GM18508 (cell line): Measurements from ENCODE around the gene DCAF15.

Experiments used
- ATAC-seq: cut with Tn5 transposase; IDR thresholded peaks from one replicate; pipeline ENCODE4 v1.9.1; 2021; ENCODE audit warnings: moderate number of reproducible peaks; ENCODE audit not compliant: insufficient read depth, unreplicated experiment

The DCAF15 gene

DNA sequence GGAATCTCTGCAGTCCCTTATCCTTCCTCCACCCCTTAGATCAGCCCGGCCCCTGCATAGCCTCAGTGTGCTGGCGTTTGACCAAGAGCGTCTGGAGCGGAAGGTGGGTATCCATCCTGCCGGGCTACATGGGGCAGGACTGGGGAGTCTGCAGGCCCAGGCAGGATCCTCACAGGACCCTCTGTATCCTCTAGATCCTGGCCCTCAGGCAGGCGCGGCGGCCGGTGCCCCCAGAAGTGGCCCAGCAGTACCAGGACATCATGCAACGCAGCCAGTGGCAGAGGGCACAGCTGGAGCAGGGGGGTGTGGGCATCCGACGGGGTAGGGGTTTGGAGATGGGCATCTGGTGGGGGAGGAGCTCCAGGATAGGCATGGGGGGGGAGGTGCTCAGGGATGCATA lies 23.0 kb upstream of the DCAF15 start:
- no peak for ATAC-seq

- ATAC-seq = no peak
Measured at GRCh38 chr19:13929956-13930355, 22.4 kb upstream of the DCAF15 start.

- ATAC-seq = no peak
Measured at GRCh38 chr19:13930402-13930801, 21.9 kb upstream of the DCAF15 start.

- no peak for ATAC-seq
Measured at GRCh38 chr19:13931391-13932148, 20.7 kb upstream of the DCAF15 start.

DNA sequence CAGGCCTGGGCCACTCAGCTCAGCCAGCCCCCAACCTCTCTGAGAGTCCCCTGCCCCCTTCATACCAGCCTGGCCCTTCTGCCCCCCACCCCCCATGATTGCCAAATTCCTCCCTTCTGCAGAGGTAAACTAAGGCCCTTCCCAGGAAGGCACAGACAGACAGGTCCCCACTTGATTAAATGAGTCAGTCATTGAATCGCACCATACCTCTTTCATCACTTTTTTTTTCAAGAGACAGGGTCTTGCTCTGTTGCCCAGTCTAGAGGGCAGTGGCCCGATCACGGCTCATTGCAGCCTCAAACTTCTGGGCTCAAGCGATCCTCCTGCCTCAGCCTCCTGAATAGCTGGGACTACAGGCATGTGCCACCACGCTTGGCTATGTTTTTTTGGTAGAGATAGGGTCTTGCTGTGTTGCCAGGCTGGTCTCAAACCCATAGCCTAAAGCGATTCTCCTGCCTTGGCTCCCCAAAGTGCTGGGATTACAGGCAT lies 20.1 kb upstream of the DCAF15 start:
- no peak for ATAC-seq

DNA sequence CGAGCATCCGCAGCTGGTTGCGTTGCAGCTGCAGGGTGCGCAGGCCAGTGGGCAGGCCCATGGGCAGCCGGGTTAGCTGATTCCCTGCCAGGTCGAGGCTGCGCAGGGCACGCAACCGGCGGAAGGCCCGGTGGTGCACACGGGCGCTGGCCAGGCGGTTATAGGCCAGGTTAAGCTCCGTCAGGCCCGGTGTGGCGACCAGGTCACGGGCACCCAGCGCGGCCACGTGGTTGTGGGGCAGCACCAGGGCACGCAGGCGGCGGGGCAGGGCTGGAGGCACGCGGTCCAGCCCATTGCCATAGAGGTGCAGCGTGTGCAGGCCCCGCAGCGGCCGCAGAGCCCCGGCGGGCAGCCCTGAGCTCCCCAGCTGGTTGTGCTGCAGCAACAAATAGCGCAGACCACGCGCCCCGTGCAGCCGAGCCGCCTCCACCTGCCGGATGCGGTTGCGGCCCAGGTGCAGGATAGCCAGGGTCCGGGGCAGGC lies 19.4 kb upstream of the DCAF15 start:
- no peak for ATAC-seq

DNA sequence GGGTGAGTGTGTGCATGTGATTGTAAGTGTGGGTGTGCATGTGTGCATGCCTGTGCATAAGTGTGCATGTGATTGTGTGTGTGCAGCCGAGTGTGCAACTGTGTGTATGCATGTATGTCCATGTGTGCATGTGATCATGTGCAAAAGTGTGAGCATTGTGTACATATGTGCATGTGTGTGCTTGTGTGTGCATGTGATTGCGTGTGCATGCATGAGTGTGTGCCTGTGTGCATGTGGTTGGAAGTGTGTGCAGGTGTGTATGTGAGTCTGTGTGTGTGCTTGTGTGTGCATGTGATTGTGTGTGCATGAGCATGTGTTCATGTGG lies 17.6 kb upstream of the DCAF15 start:
- no peak for ATAC-seq

GRCh38 chr19:13935765-13936510 lies 16.4 kb upstream of the DCAF15 start:
- ATAC-seq = no peak

GRCh38 chr19:13937479-13938300 lies 14.6 kb upstream of the DCAF15 start:
- ATAC-seq = no peak

DNA sequence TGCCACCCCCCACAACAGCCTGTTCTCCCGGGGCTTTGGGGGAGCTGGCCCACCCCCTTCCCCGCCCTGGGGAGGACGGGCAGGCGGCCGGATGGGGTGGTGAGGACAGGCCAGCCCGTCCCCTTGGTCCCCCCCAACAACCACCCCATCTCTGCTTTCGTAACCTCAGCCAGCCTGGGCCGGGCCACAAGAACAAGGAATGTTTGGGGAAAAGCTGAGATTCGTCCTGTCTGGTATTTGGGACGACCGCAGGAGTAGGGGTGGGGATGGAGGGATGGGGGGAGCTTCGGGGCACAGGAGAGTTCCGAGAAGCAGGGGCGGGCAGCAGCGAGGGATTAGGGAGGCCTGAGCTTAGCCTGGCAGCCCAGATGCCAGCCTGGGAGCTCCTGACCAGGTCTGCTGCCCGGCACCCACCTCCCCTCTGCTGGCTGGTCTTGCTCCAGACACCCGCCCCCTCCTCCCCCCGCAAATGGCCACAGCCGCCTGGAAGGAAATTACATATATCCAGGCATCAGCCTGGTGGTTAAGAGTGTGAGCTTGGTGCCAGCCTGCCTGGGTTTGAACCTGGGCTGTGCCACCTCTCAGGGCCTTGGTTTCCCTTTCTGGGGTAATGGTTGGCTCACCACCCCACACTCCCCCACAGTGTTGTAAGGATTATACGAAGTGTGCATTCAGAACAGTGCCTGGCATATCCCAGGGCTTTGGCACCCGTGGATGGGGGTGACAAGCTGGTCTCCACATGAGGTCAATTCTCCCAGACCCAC lies 13.8 kb upstream of the DCAF15 start, which contains the start of gene PODNL1:
Gene PODNL1 (minus strand): TSS at position 117 of the 764 bp plus-strand sequence. CDS start 236 bp downstream, outside the sequence.
- no peak for ATAC-seq

- ATAC-seq = no peak
Measured at GRCh38 chr19:13942023-13942684, 10.2 kb upstream of the DCAF15 start.

- no peak for ATAC-seq
Measured at GRCh38 chr19:13946414-13946813, 5.9 kb upstream of the DCAF15 start.

GRCh38 chr19:13951043-13951442 lies 1.3 kb upstream of the DCAF15 start:
- ATAC-seq = no peak

GRCh38 chr19:13951799-13952153 lies 533 bp upstream of the DCAF15 start:
- no peak for ATAC-seq

GRCh38 chr19:13952931-13953531 lies 722 bp downstream of the DCAF15 start:
- ATAC-seq = no peak

GRCh38 chr19:13954185-13954584 lies 1.9 kb downstream of the DCAF15 start:
- no peak for ATAC-seq

GRCh38 chr19:13955662-13956364 lies 3.5 kb downstream of the DCAF15 start:
- ATAC-seq = no peak

DNA sequence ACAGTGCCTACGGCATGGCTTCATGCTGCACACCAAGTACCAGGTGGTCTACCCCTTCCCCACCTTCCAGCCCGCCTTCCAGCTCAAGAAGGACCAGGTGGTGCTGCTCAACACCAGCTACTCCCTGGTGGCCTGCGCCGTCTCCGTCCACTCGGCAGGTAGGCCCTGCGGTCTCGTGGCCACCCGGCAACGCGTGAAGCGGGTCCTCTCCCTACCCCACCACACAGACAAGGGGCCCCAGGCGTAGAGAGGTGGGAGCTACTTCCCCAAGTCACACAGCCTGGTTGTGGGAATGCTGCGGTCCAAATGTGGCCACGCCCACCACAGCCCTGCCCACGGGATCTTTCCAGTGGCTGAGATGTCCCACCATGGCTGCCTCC lies 4.0 kb downstream of the DCAF15 start:
- no peak for ATAC-seq

- ATAC-seq = no peak
Measured at GRCh38 chr19:13957051-13957450, 4.7 kb downstream of the DCAF15 start.
